Liver (tissue), 9 donors: ENCODE data around the gene KPNB1. TPM values are rescaled to one million over a fixed set of nuclear protein-coding genes. Genes with fewer than 3 reads are reported as not detected.

ENCODE experiments used
- DNase-seq: peaks from one replicate; pipeline ENCODE4 v3.0.0-alpha.2; 2017; ENCODE audit warnings: low spot score
- H3K27ac ChIP-seq, 2 donors: one replicate each; pipeline ENCODE4 v1.7.0; 2013; ENCODE audit warnings: inconsistent platforms in 2 of 2, low read length in 2 of 2, control low read depth in 1 of 2, low read depth in 1 of 2, mild to moderate bottlenecking in 1 of 2
- H3K27me3 ChIP-seq, 4 donors: one replicate each; pipeline versions ENCODE4 v1.6.1 to v1.7.0; 2013; ENCODE audit warnings: low read length in 3 of 4, inconsistent platforms in 1 of 4, mild to moderate bottlenecking in 1 of 4, moderate library complexity in 1 of 4; ENCODE audit not compliant: control insufficient read depth in 4 of 4, insufficient read depth in 4 of 4
- H3K36me3 ChIP-seq, 4 donors: one replicate each; pipeline versions ENCODE4 v1.6.1 to v1.7.0; 2013; ENCODE audit warnings: low read length in 3 of 4, mild to moderate bottlenecking in 3 of 4, low read depth in 1 of 4, moderate library complexity in 1 of 4; ENCODE audit not compliant: control insufficient read depth in 4 of 4, insufficient read depth in 3 of 4
- H3K4me1 ChIP-seq, 4 donors: one replicate each; pipeline versions ENCODE4 v1.6.1 to v1.7.0; 2013; ENCODE audit warnings: low read length in 3 of 4, mild to moderate bottlenecking in 3 of 4, moderate library complexity in 1 of 4; ENCODE audit not compliant: control insufficient read depth in 4 of 4, insufficient read depth in 4 of 4
- H3K4me3 ChIP-seq, 3 donors: one replicate each; pipeline versions ENCODE4 v1.6.1 to v1.7.0; 2013; ENCODE audit warnings: low read length in 3 of 3, control low read depth in 1 of 3, low read depth in 1 of 3, mild to moderate bottlenecking in 1 of 3
- H3K9ac ChIP-seq, 2 donors: one replicate each; pipeline ENCODE4 v1.7.0; 2013; ENCODE audit warnings: low read length in 2 of 2, mild to moderate bottlenecking in 2 of 2, moderate library complexity in 2 of 2, control low read depth in 1 of 2, low read depth in 1 of 2
- H3K9me3 ChIP-seq, 4 donors: one replicate each; pipeline versions ENCODE4 v1.6.1 to v1.7.0; 2013; ENCODE audit warnings: low read length in 3 of 4; ENCODE audit not compliant: control insufficient read depth in 4 of 4
- EGR1 ChIP-seq, 2 donors: IDR thresholded peaks; 2 replicates each; pipeline ENCODE4 v1.6.1; 2016 to 2018; ENCODE audit warnings: antibody characterized with exemption in 2 of 2, low read depth in 2 of 2
- FOXA1 ChIP-seq: IDR thresholded peaks from 2 replicates; pipeline ENCODE4 v1.6.1; 2016; ENCODE audit warnings: antibody characterized with exemption
- FOXA2 ChIP-seq: IDR thresholded peaks from 2 replicates; pipeline ENCODE4 v1.6.1; 2016; ENCODE audit warnings: antibody characterized with exemption
- GABPA ChIP-seq, 2 donors: IDR thresholded peaks in 1 of 2; conservative IDR thresholded peaks in 1 of 2; 2 replicates each; pipeline ENCODE4 v1.6.1; 2016; ENCODE audit warnings: antibody characterized with exemption in 2 of 2, mild to moderate bottlenecking in 1 of 2, moderate library complexity in 1 of 2
- HNF4A ChIP-seq, 2 donors: conservative IDR thresholded peaks; 2 replicates each; pipeline ENCODE4 v1.6.1; 2016; ENCODE audit warnings: antibody characterized with exemption in 2 of 2, mild to moderate bottlenecking in 2 of 2
- HNF4G ChIP-seq: IDR thresholded peaks from 2 replicates; pipeline ENCODE4 v1.6.1; 2016; ENCODE audit warnings: antibody characterized with exemption
- JUND ChIP-seq, 2 donors: IDR thresholded peaks; 2 replicates each; pipeline ENCODE4 v1.6.1; 2016; ENCODE audit warnings: antibody characterized with exemption in 2 of 2
- MAX ChIP-seq: IDR thresholded peaks from 2 replicates; pipeline ENCODE4 v1.6.1; 2016; ENCODE audit warnings: antibody characterized with exemption
- NR2F2 ChIP-seq: IDR thresholded peaks from 2 replicates; pipeline ENCODE4 v1.6.1; 2016; ENCODE audit warnings: antibody characterized with exemption
- RAD21 ChIP-seq, 2 donors: IDR thresholded peaks; 2 replicates each; pipeline ENCODE4 v1.6.1; 2016; ENCODE audit warnings: antibody characterized with exemption in 2 of 2, mild to moderate bottlenecking in 2 of 2
- REST ChIP-seq: IDR thresholded peaks from 2 replicates; pipeline ENCODE4 v1.6.1; 2016; ENCODE audit warnings: antibody characterized with exemption, mild to moderate bottlenecking
- RXRA ChIP-seq, 2 donors: IDR thresholded peaks; 2 replicates each; pipeline ENCODE4 v1.6.1; 2017 to 2018; ENCODE audit warnings: antibody characterized with exemption in 2 of 2, mild to moderate bottlenecking in 1 of 2
- SP1 ChIP-seq: IDR thresholded peaks from 2 replicates; pipeline ENCODE4 v1.6.1; 2018; ENCODE audit warnings: antibody characterized with exemption, mild to moderate bottlenecking
- TAF1 ChIP-seq: conservative IDR thresholded peaks from 2 replicates; pipeline ENCODE4 v1.6.1; 2016; ENCODE audit warnings: antibody characterized with exemption, mild to moderate bottlenecking
- YY1 ChIP-seq: IDR thresholded peaks from 2 replicates; pipeline ENCODE4 v1.6.1; 2016; ENCODE audit warnings: antibody characterized with exemption, mild to moderate bottlenecking
- ZBTB33 ChIP-seq: IDR thresholded peaks from 2 replicates; pipeline ENCODE4 v1.6.1; 2016; ENCODE audit warnings: antibody characterized with exemption
- whole genome bisulfite sequencing: extraction: QIAGEN DNeasy Blood & Tissue Kit; methylation state at CpG from one replicate; pipeline ENCODE4 v1.1.7; 2013; 5-methylcytosine and 5-hydroxymethylcytosine counted together
- polyA plus RNA-seq, 2 donors: library from polyadenylated mRNA; stranded (reverse) in 1 of 2; unstranded in 1 of 2; fragments of 200-250 nt in 1 of 2; fragments of >200 nt in 1 of 2; fragmentation: Nextera tagmentation in 1 of 2; extraction: Ambion mirVana in 1 of 2; gene quantifications; one replicate each; pipeline versions ENCODE4 v1.2.1 to v1.2.3, GENCODE V29; 2013 to 2015
- total RNA-seq, 2 donors: library from RNA; depleted of rRNA; stranded (reverse); fragments of >200 nt; gene quantifications; one replicate each; pipeline ENCODE4 v1.2.3, GENCODE V29; 2014
- TF ChIP-seq, protein P1 (sequence below): IDR thresholded peaks from 2 replicates; pipeline ENCODE4 v1.6.1; 2016; ENCODE audit warnings: antibody characterized with exemption
- TF ChIP-seq, protein P2 (sequence below): fragments of 150-350 bp; IDR thresholded peaks from 2 replicates; pipeline ENCODE4 v1.5.1; 2017; ENCODE audit warnings: improper control_type of control experiment, low read depth, low read length; ENCODE audit not compliant: missing input control
- donor health status: healthy.
- donor health status: healthy.
- donor health status: healthy.
- donor health status: healthy.
- donor health status: healthy.

The KPNB1 gene
- total and polyA plus RNA-seq, 4 donors = 27.6 to 114 (median 75.0) TPM

- DNase-seq = no peak
- WGBS = 58% methylated on average over 11 of the region's 11 CpGs
- TF ChIP-seq HNF4A (conservative IDR thresholded peaks at IDR 0.05) (no peak), JUND (IDR thresholded peaks at IDR 0.05) (no peak), YY1 (no peak), FOXA1 (no peak), TAF1 (no peak), ZBTB33 (no peak), SP1 (no peak)
- TF ChIP-seq, protein P1, sequence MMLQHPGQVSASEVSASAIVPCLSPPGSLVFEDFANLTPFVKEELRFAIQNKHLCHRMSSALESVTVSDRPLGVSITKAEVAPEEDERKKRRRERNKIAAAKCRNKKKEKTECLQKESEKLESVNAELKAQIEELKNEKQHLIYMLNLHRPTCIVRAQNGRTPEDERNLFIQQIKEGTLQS = no peak
- TF ChIP-seq, protein P2, sequence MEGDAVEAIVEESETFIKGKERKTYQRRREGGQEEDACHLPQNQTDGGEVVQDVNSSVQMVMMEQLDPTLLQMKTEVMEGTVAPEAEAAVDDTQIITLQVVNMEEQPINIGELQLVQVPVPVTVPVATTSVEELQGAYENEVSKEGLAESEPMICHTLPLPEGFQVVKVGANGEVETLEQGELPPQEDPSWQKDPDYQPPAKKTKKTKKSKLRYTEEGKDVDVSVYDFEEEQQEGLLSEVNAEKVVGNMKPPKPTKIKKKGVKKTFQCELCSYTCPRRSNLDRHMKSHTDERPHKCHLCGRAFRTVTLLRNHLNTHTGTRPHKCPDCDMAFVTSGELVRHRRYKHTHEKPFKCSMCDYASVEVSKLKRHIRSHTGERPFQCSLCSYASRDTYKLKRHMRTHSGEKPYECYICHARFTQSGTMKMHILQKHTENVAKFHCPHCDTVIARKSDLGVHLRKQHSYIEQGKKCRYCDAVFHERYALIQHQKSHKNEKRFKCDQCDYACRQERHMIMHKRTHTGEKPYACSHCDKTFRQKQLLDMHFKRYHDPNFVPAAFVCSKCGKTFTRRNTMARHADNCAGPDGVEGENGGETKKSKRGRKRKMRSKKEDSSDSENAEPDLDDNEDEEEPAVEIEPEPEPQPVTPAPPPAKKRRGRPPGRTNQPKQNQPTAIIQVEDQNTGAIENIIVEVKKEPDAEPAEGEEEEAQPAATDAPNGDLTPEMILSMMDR = no peak
- Histone ChIP-seq H3K4me1 (peaks cover 0 to 4% (median 0%) of the 10 kb centered on the region in 4 donors), H3K4me3 (no peak overlapping the region), H3K9me3 (no peaks in the 10 kb centered on the region), H3K36me3 (no peaks in the 10 kb centered on the region), H3K27me3 (peaks cover 0 to 9% (median 6%) of the 10 kb centered on the region in 4 donors), H3K9ac (no peak overlapping the region), H3K27ac (no peak overlapping the region)
Observed at GRCh38 chr17:47720196-47720595, 70.5 kb downstream of the KPNB1 start.

- TF ChIP-seq RXRA (IDR thresholded peaks at IDR 0.05) (no peak), HNF4A (conservative IDR thresholded peaks at IDR 0.05) (no peak), YY1 (no peak), JUND (IDR thresholded peaks at IDR 0.05) (no peak), FOXA2 (no peak), GABPA (IDR thresholded peaks at IDR 0.05 in 1 of 2, conservative IDR thresholded peaks at IDR 0.05 in 1 of 2) (no peak), HNF4G (no peak), MAX (no peak), REST (no peak), FOXA1 (no peak), SP1 (no peak), NR2F2 (no peak), RAD21 (IDR thresholded peaks at IDR 0.05) (no peak), TAF1 (no peak), ZBTB33 (no peak), EGR1 (IDR thresholded peaks at IDR 0.05; ENCODE audit: low read depth in 2 of 2) (no peak)
- TF ChIP-seq, protein P2 = no peak
- TF ChIP-seq, protein P1 = no peak
- Histone ChIP-seq H3K9me3 (no peaks in the 10 kb centered on the region), H3K27me3 (peaks cover 0 to 9% (median 6%) of the 10 kb centered on the region in 4 donors), H3K4me3 (no peak overlapping the region), H3K4me1 (peaks cover 0 to 4% (median 0%) of the 10 kb centered on the region in 4 donors), H3K9ac (no peak overlapping the region), H3K27ac (no peak overlapping the region), H3K36me3 (no peaks in the 10 kb centered on the region)
- no peak for DNase-seq
- 11% methylated on average over 36 of the region's 36 CpGs for WGBS
Observed at GRCh38 chr17:47720754-47721533, 71.2 kb downstream of the KPNB1 start.
